PC-9 (cell line): Measurements from ENCODE around the gene ANO9. TPM values are rescaled to one million over a fixed set of nuclear protein-coding genes. Genes with fewer than 3 reads are reported as not detected.
A peak's percentile ranks its signal among the peaks of the same experiment; 100 is the strongest.

Experiments used
- BruUV-seq: library from RNA; stranded (reverse); fragments of 400-500 nt; replicated peaks from 2 replicates; lab custom pipeline; 2021; lab: Mats Ljungman, UMichigan
- CTCF ChIA-PET: fragments of 300-600 bp; sonication (Branson Sonifier 250); formaldehyde crosslinking; loops from one replicate; lab custom pipeline; 2022; ENCODE audit warnings: antibody characterized with exemption; lab: Charles Lee
- POLR2A ChIA-PET: fragments of 300-600 bp; sonication (Branson Sonifier 250); formaldehyde crosslinking; loops from one replicate; lab custom pipeline; 2022; ENCODE audit warnings: antibody characterized with exemption; ENCODE audit not compliant: unreplicated experiment; lab: Charles Lee
- DNase-seq, 2 experiments: peaks; one replicate each; pipeline versions ENCODE4 v3.0.0 to v3.0.0-alpha.2; 2015 to 2022; ENCODE audit warnings: mixed read lengths in 1 of 2
- H2AFZ ChIP-seq: fragments of 200-600 bp; sonication (generic); 2 replicates; pipeline ENCODE4 v1.8.1; 2017; ENCODE audit warnings: antibody characterized with exemption
- H3F3A ChIP-seq: fragments of 200-600 bp; sonication (generic); 2 replicates; pipeline ENCODE4 v1.8.1; 2017; ENCODE audit warnings: antibody characterized with exemption, mild to moderate bottlenecking, low read depth; ENCODE audit not compliant: insufficient read depth
- H3K27ac ChIP-seq: fragments of 200-600 bp; sonication (generic); 2 replicates; pipeline ENCODE4 v1.6.1; 2016; ENCODE audit warnings: mixed run types
- H3K27me3 ChIP-seq: fragments of 200-600 bp; sonication (generic); 2 replicates; pipeline ENCODE4 v1.6.1; 2016; ENCODE audit warnings: low read depth, mixed run types; ENCODE audit not compliant: insufficient read depth
- H3K36me3 ChIP-seq: fragments of 200-600 bp; sonication (generic); 2 replicates; pipeline ENCODE4 v1.6.1; 2016; ENCODE audit warnings: low read depth, mixed run types
- H3K4me1 ChIP-seq: fragments of 200-600 bp; sonication (generic); replicated peaks from 2 replicates; pipeline ENCODE4 v1.6.1; 2016; ENCODE audit warnings: mixed run types; ENCODE audit not compliant: insufficient read depth
- H3K4me2 ChIP-seq: fragments of 200-600 bp; sonication (generic); 2 replicates; pipeline ENCODE4 v1.6.1; 2017; ENCODE audit warnings: mixed run types
- H3K4me3 ChIP-seq: fragments of 200-600 bp; sonication (generic); 2 replicates; pipeline ENCODE4 v1.6.1; 2016; ENCODE audit warnings: mixed run types
- H3K79me2 ChIP-seq: fragments of 200-600 bp; sonication (generic); 2 replicates; pipeline ENCODE4 v1.6.1; 2017; ENCODE audit warnings: low read depth, mixed run types
- H3K9me2 ChIP-seq: fragments of 200-600 bp; sonication (generic); 2 replicates; pipeline ENCODE4 v1.8.1; 2017; ENCODE audit warnings: mild to moderate bottlenecking; ENCODE audit not compliant: insufficient read depth
- H3K9me3 ChIP-seq: fragments of 200-600 bp; sonication (generic); 2 replicates; pipeline ENCODE4 v1.8.1; 2016; ENCODE audit warnings: low read depth; ENCODE audit not compliant: insufficient read depth
- H4K20me1 ChIP-seq: fragments of 200-600 bp; sonication (generic); 2 replicates; pipeline ENCODE4 v1.8.1; 2017; ENCODE audit not compliant: insufficient read depth
- EZH2 ChIP-seq: fragments of 200-600 bp; sonication (generic); IDR thresholded peaks from 2 replicates; pipeline ENCODE4 v1.8.0; 2017; ENCODE audit warnings: antibody characterized with exemption, low read depth
- intact Hi-C: fragments of 100-400 bp; cut with micrococcal nuclease; formaldehyde crosslinking; loops from one replicate; pipeline ENCODE4 v1.10.0; 2022; ENCODE audit not compliant: unreplicated experiment
- total RNA-seq: library from RNA; stranded (reverse); gene quantifications from 2 replicates; pipeline ENCODE4 v1.2.3, GENCODE V29; 2021
- TF ChIP-seq, protein P1 (sequence below): fragments of 200-600 bp; sonication (generic); conservative IDR thresholded peaks from 2 replicates; pipeline ENCODE4 v1.6.1; 2017; ENCODE audit warnings: mixed run types, antibody characterized with exemption, mild to moderate bottlenecking, moderate library complexity

The ANO9 gene
- total RNA-seq, 1 experiment from 2014 or later, result 18.1 TPM

DNA sequence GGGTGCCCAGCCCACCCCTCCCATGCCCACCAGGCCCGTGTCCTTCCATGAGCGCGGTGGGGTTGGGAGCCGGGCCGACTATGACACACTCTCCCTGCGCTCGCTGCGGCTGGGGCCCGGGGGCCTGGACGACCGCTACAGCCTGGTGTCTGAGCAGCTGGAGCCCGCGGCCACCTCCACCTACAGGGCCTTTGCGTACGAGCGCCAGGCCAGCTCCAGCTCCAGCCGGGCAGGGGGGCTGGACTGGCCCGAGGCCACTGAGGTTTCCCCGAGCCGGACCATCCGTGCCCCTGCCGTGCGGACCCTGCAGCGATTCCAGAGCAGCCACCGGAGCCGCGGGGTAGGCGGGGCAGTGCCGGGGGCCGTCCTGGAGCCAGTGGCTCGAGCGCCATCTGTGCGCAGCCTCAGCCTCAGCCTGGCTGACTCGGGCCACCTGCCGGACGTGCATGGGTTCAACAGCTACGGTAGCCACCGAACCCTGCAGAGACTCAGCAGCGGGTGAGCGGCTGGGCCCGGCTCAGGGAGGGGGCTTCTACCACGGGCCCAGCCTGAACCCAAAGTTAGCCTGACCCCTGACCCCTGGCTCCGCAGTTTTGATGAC, 44.8 kb downstream of the ANO9 start:
- Histone ChIP-seq H3K79me2 (peaks cover 24% of the 10 kb centered on the region), H2AFZ (no peak overlapping the region), H3K9me2 (no peaks in the 10 kb centered on the region), H3K4me1 (peaks cover 10% of the 10 kb centered on the region), H3K36me3 (no peaks in the 10 kb centered on the region), H3K27ac (no peak overlapping the region), H3K9me3 (no peaks in the 10 kb centered on the region), H4K20me1 (peaks cover 3% of the 10 kb centered on the region; the same call in 1 of the 2 replicates), H3K27me3 (no peaks in the 10 kb centered on the region), H3K4me3 (no peak overlapping the region), H3F3A (no peaks in the 10 kb centered on the region), H3K4me2 (no peak overlapping the region)
- ChIA-PET CTCF (no interaction called here), POLR2A (no interaction called here)
- intact Hi-C loops, result no loop called here
- no peak for DNase-seq
- BruUV-seq, result no TSS peak
- TF ChIP-seq, protein P1, sequence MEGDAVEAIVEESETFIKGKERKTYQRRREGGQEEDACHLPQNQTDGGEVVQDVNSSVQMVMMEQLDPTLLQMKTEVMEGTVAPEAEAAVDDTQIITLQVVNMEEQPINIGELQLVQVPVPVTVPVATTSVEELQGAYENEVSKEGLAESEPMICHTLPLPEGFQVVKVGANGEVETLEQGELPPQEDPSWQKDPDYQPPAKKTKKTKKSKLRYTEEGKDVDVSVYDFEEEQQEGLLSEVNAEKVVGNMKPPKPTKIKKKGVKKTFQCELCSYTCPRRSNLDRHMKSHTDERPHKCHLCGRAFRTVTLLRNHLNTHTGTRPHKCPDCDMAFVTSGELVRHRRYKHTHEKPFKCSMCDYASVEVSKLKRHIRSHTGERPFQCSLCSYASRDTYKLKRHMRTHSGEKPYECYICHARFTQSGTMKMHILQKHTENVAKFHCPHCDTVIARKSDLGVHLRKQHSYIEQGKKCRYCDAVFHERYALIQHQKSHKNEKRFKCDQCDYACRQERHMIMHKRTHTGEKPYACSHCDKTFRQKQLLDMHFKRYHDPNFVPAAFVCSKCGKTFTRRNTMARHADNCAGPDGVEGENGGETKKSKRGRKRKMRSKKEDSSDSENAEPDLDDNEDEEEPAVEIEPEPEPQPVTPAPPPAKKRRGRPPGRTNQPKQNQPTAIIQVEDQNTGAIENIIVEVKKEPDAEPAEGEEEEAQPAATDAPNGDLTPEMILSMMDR, result no peak
- no peak for TF ChIP-seq EZH2

DNA sequence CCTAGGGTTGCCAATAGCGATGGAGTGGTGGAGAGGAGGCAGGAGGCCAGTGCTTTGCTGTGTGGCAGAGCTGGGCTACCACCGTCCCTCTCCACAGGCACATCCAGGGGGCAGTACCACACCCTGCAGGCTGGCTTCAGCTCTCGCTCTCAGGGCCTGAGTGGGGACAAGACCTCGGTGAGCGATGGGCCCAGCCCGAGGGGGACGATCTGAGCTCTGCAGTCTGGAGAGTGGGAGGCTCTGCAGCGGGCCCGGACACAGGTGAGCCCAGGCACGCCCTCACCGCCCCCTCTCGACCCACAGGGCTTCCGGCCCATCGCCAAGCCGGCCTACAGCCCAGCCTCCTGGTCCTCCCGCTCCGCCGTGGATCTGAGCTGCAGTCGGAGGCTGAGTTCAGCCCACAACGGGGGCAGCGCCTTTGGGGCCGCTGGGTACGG, 45.3 kb downstream of the ANO9 start:
- H3K9me2 ChIP-seq, result no peaks in the 10 kb centered on the region
- BruUV-seq, result no TSS peak
- peaks cover 3% of the 10 kb centered on the region; the same call in 1 of the 2 replicates for H4K20me1 ChIP-seq
- H3F3A ChIP-seq, result no peaks in the 10 kb centered on the region
- intact Hi-C loops, result no loop called here
- TF ChIP-seq EZH2, result no peak
- TF ChIP-seq, protein P1, result no peak
- H3K4me3 ChIP-seq, result no peak overlapping the region
- ChIA-PET CTCF (no interaction called here), POLR2A (no interaction called here)
- H3K27me3 ChIP-seq, result no peaks in the 10 kb centered on the region
- no peak for DNase-seq
- H3K9me3 ChIP-seq, result no peaks in the 10 kb centered on the region
- H3K4me2 ChIP-seq, result no peak overlapping the region
- no peak overlapping the region for H2AFZ ChIP-seq
- H3K27ac ChIP-seq, result no peak overlapping the region
- H3K79me2 ChIP-seq, result peaks cover 24% of the 10 kb centered on the region
- H3K4me1 ChIP-seq, result peaks cover 10% of the 10 kb centered on the region
- no peaks in the 10 kb centered on the region for H3K36me3 ChIP-seq

DNA sequence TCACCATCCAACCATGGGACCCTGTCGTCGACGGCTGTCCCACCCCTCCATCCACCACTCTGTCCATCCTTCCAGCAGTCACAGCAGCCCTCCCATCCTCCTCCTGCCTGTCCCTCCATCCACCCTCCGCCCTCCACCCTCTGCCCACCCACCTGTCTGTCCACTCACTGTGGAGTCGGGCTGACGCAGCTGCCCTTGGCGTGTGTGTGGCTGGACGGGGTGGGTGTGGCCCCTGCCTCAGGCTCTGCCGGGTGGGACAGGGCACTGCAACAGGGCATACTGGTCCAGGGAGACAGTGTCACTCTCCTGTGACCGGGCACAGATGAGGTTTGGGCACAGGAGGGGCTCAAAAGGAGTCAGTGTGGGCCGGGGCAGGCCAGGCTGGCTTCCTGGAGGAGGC, 45.9 kb downstream of the ANO9 start:
- H3K4me2 ChIP-seq, result peak overlapping the region; percentile 89
- H3K27me3 ChIP-seq, result no peaks in the 10 kb centered on the region
- H3K9me2 ChIP-seq, result no peaks in the 10 kb centered on the region
- CTCF ChIA-PET, result no interaction called here
- BruUV-seq, result no TSS peak
- H3K9me3 ChIP-seq, result no peaks in the 10 kb centered on the region
- peaks cover 3% of the 10 kb centered on the region; the same call in 1 of the 2 replicates for H4K20me1 ChIP-seq
- no peaks in the 10 kb centered on the region for H3K36me3 ChIP-seq
- H3K79me2 ChIP-seq, result peaks cover 24% of the 10 kb centered on the region
- TF ChIP-seq, protein P1, result no peak
- H3K4me1 ChIP-seq, result peaks cover 10% of the 10 kb centered on the region
- no peaks in the 10 kb centered on the region for H3F3A ChIP-seq
- no peak overlapping the region for H3K27ac ChIP-seq
- no peak overlapping the region for H2AFZ ChIP-seq
- H3K4me3 ChIP-seq, result no peak overlapping the region
- intact Hi-C loops, result loop anchor here (2.0 kb wide), 1 partner anchor 53 kb away; no protein-coding TSS in a partner anchor
- POLR2A ChIA-PET, result no interaction called here
- peak in 1 of 2 experiments; percentile 36 for DNase-seq
